Measurements from ENCODE around the gene PLEKHA1. TPM values are rescaled to one million over a fixed set of nuclear protein-coding genes. Genes with fewer than 3 reads are reported as not detected.

Gene PLEKHA1
- total RNA-seq, 3 donors from 2014 or later, result 24.2 to 38.9 (median 26.2) TPM

GRCh38 chr10:122413327-122413726, 38.8 kb downstream of the PLEKHA1 start:
- H3K36me3 ChIP-seq, result no peaks in the 10 kb centered on the region
- H3K27me3 ChIP-seq, result no peaks in the 10 kb centered on the region
- TF ChIP-seq POLR2A (IDR thresholded peaks at IDR 0.05) (no peak), CTCF (IDR thresholded peaks at IDR 0.05) (no peak), POLR2AphosphoS5 (IDR thresholded peaks at IDR 0.05) (no peak)
- H3K27ac ChIP-seq, result no peak overlapping the region
- no peak overlapping the region for H3K4me3 ChIP-seq
- intact Hi-C loops (cut with DNase I; ENCODE audit: low total_unique reads), result no loop called here
- no peaks in the 10 kb centered on the region for H3K9me3 ChIP-seq
- no peaks in the 10 kb centered on the region for H3K4me1 ChIP-seq
- no peak for DNase-seq (ENCODE audit: low spot score in 2 of 2)

- Histone ChIP-seq H3K9me3 (no peaks in the 10 kb centered on the region), H3K27me3 (no peaks in the 10 kb centered on the region), H3K27ac (no peak overlapping the region), H3K4me3 (no peak overlapping the region), H3K4me1 (no peaks in the 10 kb centered on the region), H3K36me3 (no peaks in the 10 kb centered on the region)
- no peak for TF ChIP-seq POLR2A (IDR thresholded peaks at IDR 0.05)
- no peak for TF ChIP-seq POLR2AphosphoS5 (IDR thresholded peaks at IDR 0.05)
- TF ChIP-seq CTCF (IDR thresholded peaks at IDR 0.05), result no peak
- intact Hi-C loops (cut with DNase I; ENCODE audit: low total_unique reads), result loop anchor here (2.0 kb wide), 1 partner anchor 35 kb away; no protein-coding TSS in a partner anchor
- no peak for DNase-seq (ENCODE audit: low spot score in 2 of 2)
Measured at GRCh38 chr10:122417667-122418066, 43.2 kb downstream of the PLEKHA1 start.

- intact Hi-C loops (cut with DNase I; ENCODE audit: low total_unique reads), result loop anchor here (2.0 kb wide), 1 partner anchor 34 kb away; no protein-coding TSS in a partner anchor
- Histone ChIP-seq H3K27ac (no peak overlapping the region), H3K36me3 (no peaks in the 10 kb centered on the region), H3K4me1 (no peaks in the 10 kb centered on the region), H3K9me3 (no peaks in the 10 kb centered on the region), H3K27me3 (no peaks in the 10 kb centered on the region), H3K4me3 (no peak overlapping the region)
- TF ChIP-seq CTCF (IDR thresholded peaks at IDR 0.05) (no peak), POLR2A (IDR thresholded peaks at IDR 0.05) (no peak), POLR2AphosphoS5 (IDR thresholded peaks at IDR 0.05) (no peak)
- no peak for DNase-seq (ENCODE audit: low spot score in 2 of 2)
Measured at GRCh38 chr10:122419016-122419415, 44.5 kb downstream of the PLEKHA1 start.

- TF ChIP-seq POLR2AphosphoS5 (IDR thresholded peaks at IDR 0.05) (no peak), CTCF (IDR thresholded peaks at IDR 0.05) (no peak), POLR2A (IDR thresholded peaks at IDR 0.05) (no peak)
- Histone ChIP-seq H3K36me3 (no peaks in the 10 kb centered on the region), H3K27me3 (no peaks in the 10 kb centered on the region), H3K4me3 (no peak overlapping the region), H3K9me3 (no peaks in the 10 kb centered on the region), H3K27ac (no peak overlapping the region), H3K4me1 (no peaks in the 10 kb centered on the region)
- intact Hi-C loops (cut with DNase I; ENCODE audit: low total_unique reads), result loop anchor here (2.0 kb wide), 1 partner anchor 33 kb away; no protein-coding TSS in a partner anchor
- DNase-seq (ENCODE audit: low spot score in 2 of 2), result no peak
Measured at GRCh38 chr10:122419876-122420623, 45.5 kb downstream of the PLEKHA1 start.

- Histone ChIP-seq H3K4me3 (no peak overlapping the region), H3K9me3 (no peaks in the 10 kb centered on the region), H3K27me3 (no peaks in the 10 kb centered on the region), H3K4me1 (no peaks in the 10 kb centered on the region), H3K36me3 (no peaks in the 10 kb centered on the region), H3K27ac (no peak overlapping the region)
- intact Hi-C loops (cut with DNase I; ENCODE audit: low total_unique reads), result no loop called here
- DNase-seq (ENCODE audit: low spot score in 2 of 2), result no peak
- TF ChIP-seq POLR2A (IDR thresholded peaks at IDR 0.05) (no peak), CTCF (IDR thresholded peaks at IDR 0.05) (no peak)
Measured at GRCh38 chr10:122420624-122421007, 46.1 kb downstream of the PLEKHA1 start.
